Liver (tissue), 9 donors: ENCODE results near the gene NUP107. TPM values are rescaled to one million over a fixed set of nuclear protein-coding genes. Genes with fewer than 3 reads are reported as not detected.

Source experiments
- DNase-seq: peaks from one replicate; pipeline ENCODE4 v3.0.0-alpha.2; 2017; ENCODE audit warnings: low spot score
- H3K27ac ChIP-seq, 2 donors: one replicate each; pipeline ENCODE4 v1.7.0; 2013; ENCODE audit warnings: inconsistent platforms in 2 of 2, low read length in 2 of 2, control low read depth in 1 of 2, low read depth in 1 of 2, mild to moderate bottlenecking in 1 of 2
- H3K27me3 ChIP-seq, 4 donors: one replicate each; pipeline versions ENCODE4 v1.6.1 to v1.7.0; 2013; ENCODE audit warnings: low read length in 3 of 4, inconsistent platforms in 1 of 4, mild to moderate bottlenecking in 1 of 4, moderate library complexity in 1 of 4; ENCODE audit not compliant: control insufficient read depth in 4 of 4, insufficient read depth in 4 of 4
- H3K36me3 ChIP-seq, 4 donors: one replicate each; pipeline versions ENCODE4 v1.6.1 to v1.7.0; 2013; ENCODE audit warnings: low read length in 3 of 4, mild to moderate bottlenecking in 3 of 4, low read depth in 1 of 4, moderate library complexity in 1 of 4; ENCODE audit not compliant: control insufficient read depth in 4 of 4, insufficient read depth in 3 of 4
- H3K4me1 ChIP-seq, 4 donors: one replicate each; pipeline versions ENCODE4 v1.6.1 to v1.7.0; 2013; ENCODE audit warnings: low read length in 3 of 4, mild to moderate bottlenecking in 3 of 4, moderate library complexity in 1 of 4; ENCODE audit not compliant: control insufficient read depth in 4 of 4, insufficient read depth in 4 of 4
- H3K4me3 ChIP-seq, 3 donors: one replicate each; pipeline versions ENCODE4 v1.6.1 to v1.7.0; 2013; ENCODE audit warnings: low read length in 3 of 3, control low read depth in 1 of 3, low read depth in 1 of 3, mild to moderate bottlenecking in 1 of 3
- H3K9ac ChIP-seq, 2 donors: one replicate each; pipeline ENCODE4 v1.7.0; 2013; ENCODE audit warnings: low read length in 2 of 2, mild to moderate bottlenecking in 2 of 2, moderate library complexity in 2 of 2, control low read depth in 1 of 2, low read depth in 1 of 2
- H3K9me3 ChIP-seq, 4 donors: one replicate each; pipeline versions ENCODE4 v1.6.1 to v1.7.0; 2013; ENCODE audit warnings: low read length in 3 of 4; ENCODE audit not compliant: control insufficient read depth in 4 of 4
- CTCF ChIP-seq: fragments of 150-350 bp; IDR thresholded peaks from 2 replicates; pipeline ENCODE4 v1.5.1; 2017; ENCODE audit warnings: improper control_type of control experiment, low read depth, low read length; ENCODE audit not compliant: missing input control
- FOXA1 ChIP-seq: IDR thresholded peaks from 2 replicates; pipeline ENCODE4 v1.6.1; 2016; ENCODE audit warnings: antibody characterized with exemption
- FOXA2 ChIP-seq: IDR thresholded peaks from 2 replicates; pipeline ENCODE4 v1.6.1; 2016; ENCODE audit warnings: antibody characterized with exemption
- HNF4A ChIP-seq, 2 donors: conservative IDR thresholded peaks; 2 replicates each; pipeline ENCODE4 v1.6.1; 2016; ENCODE audit warnings: antibody characterized with exemption in 2 of 2, mild to moderate bottlenecking in 2 of 2
- NR2F2 ChIP-seq: IDR thresholded peaks from 2 replicates; pipeline ENCODE4 v1.6.1; 2016; ENCODE audit warnings: antibody characterized with exemption
- RAD21 ChIP-seq, 2 donors: IDR thresholded peaks; 2 replicates each; pipeline ENCODE4 v1.6.1; 2016; ENCODE audit warnings: antibody characterized with exemption in 2 of 2, mild to moderate bottlenecking in 2 of 2
- REST ChIP-seq: IDR thresholded peaks from 2 replicates; pipeline ENCODE4 v1.6.1; 2016; ENCODE audit warnings: antibody characterized with exemption, mild to moderate bottlenecking
- SP1 ChIP-seq: IDR thresholded peaks from 2 replicates; pipeline ENCODE4 v1.6.1; 2018; ENCODE audit warnings: antibody characterized with exemption, mild to moderate bottlenecking
- TAF1 ChIP-seq: conservative IDR thresholded peaks from 2 replicates; pipeline ENCODE4 v1.6.1; 2016; ENCODE audit warnings: antibody characterized with exemption, mild to moderate bottlenecking
- ZBTB33 ChIP-seq: IDR thresholded peaks from 2 replicates; pipeline ENCODE4 v1.6.1; 2016; ENCODE audit warnings: antibody characterized with exemption
- WGBS: extraction: QIAGEN DNeasy Blood & Tissue Kit; methylation state at CpG from one replicate; pipeline ENCODE4 v1.1.7; 2013; 5-methylcytosine and 5-hydroxymethylcytosine counted together
- polyA plus RNA-seq, 2 donors: library from polyadenylated mRNA; stranded (reverse) in 1 of 2; unstranded in 1 of 2; fragments of 200-250 nt in 1 of 2; fragments of >200 nt in 1 of 2; fragmentation: Nextera tagmentation in 1 of 2; extraction: Ambion mirVana in 1 of 2; gene quantifications; one replicate each; pipeline versions ENCODE4 v1.2.1 to v1.2.3, GENCODE V29; 2013 to 2015
- total RNA-seq, 2 donors: library from RNA; depleted of rRNA; stranded (reverse); fragments of >200 nt; gene quantifications; one replicate each; pipeline ENCODE4 v1.2.3, GENCODE V29; 2014
- donor health status: healthy.
- donor health status: healthy.
- donor health status: healthy.
- donor health status: healthy.
- donor health status: healthy.

Gene NUP107
- total and polyA plus RNA-seq, 4 donors: 6.3 to 38.3 (median 16.2) TPM

GRCh38 chr12:68749861-68750260 is 63.1 kb downstream of the NUP107 start:
- Histone ChIP-seq H3K36me3 (peaks cover 1 to 11% (median 5%) of the 10 kb centered on the region in 4 donors), H3K9me3 (no peaks in the 10 kb centered on the region), H3K9ac (no peak overlapping the region), H3K27me3 (no peaks in the 10 kb centered on the region), H3K4me1 (peaks cover 0 to 25% (median 10%) of the 10 kb centered on the region in 4 donors), H3K27ac (no peak overlapping the region), H3K4me3 (no peak overlapping the region)
- DNase-seq: no peak
- WGBS: 95% methylated on average over 4 of the region's 4 CpGs
- TF ChIP-seq SP1: no peak
- TF ChIP-seq ZBTB33: no peak
- TF ChIP-seq REST: no peak
- TF ChIP-seq RAD21 (IDR thresholded peaks at IDR 0.05): no peak
- TF ChIP-seq FOXA1: no peak
- TF ChIP-seq TAF1: no peak
- no peak for TF ChIP-seq CTCF

DNA sequence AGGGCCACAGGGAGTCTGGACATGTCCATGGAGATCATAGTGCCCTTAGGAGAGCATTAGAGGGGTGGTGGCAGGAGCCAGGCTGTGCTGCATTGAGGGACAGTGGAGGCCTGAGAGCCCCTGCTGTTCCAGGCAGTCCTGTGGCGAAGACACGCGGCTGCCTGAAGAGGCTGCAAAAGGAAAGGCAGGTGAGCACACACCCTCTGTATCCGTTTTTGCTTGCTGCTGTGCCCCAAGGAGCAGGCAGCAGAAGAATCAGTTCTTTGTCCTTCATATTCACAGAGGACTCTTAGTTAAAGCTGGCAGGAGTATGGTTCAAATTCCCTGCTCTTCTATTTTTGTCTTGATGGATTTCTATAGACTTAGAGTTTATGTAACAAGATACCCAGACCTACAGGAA is 63.7 kb downstream of the NUP107 start:
- Histone ChIP-seq H3K4me1 (peaks cover 0 to 23% (median 10%) of the 10 kb centered on the region in 4 donors), H3K9me3 (no peaks in the 10 kb centered on the region), H3K27ac (no peak overlapping the region), H3K9ac (no peak overlapping the region), H3K27me3 (no peaks in the 10 kb centered on the region), H3K36me3 (peaks cover 1 to 12% (median 7%) of the 10 kb centered on the region in 4 donors), H3K4me3 (no peak overlapping the region)
- no peak for TF ChIP-seq HNF4A (conservative IDR thresholded peaks at IDR 0.05)
- TF ChIP-seq NR2F2: no peak
- no peak for TF ChIP-seq RAD21 (IDR thresholded peaks at IDR 0.05)
- no peak for TF ChIP-seq FOXA2
- no peak for TF ChIP-seq SP1
- DNase-seq: no peak
- WGBS: 93% methylated on average over 4 of the region's 4 CpGs
